ENCODE results near the gene USP24.

GRCh38 chr1:55057270-55057955, 157.8 kb downstream of the USP24 start:
- TF ChIP-seq EZH2phosphoT487 (IDR thresholded peaks at IDR 0.05; ENCODE audit: borderline replicate concordance): no peak
- no peak for TF ChIP-seq CTCF (conservative IDR thresholded peaks at IDR 0.05; ENCODE audit: low read length)
